ENCODE data around the gene GPATCH1. TPM values are rescaled to one million over a fixed set of nuclear protein-coding genes. Genes with fewer than 3 reads are reported as not detected.
A peak's percentile ranks its signal among the peaks of the same experiment; 100 is the strongest.

Gene GPATCH1
- total and polyA plus RNA-seq, 2 of the 13 experiments (the other 11 are each of a cell fraction or from before 2014, with no cell fraction given), result 6.8 to 6.9 TPM

DNA sequence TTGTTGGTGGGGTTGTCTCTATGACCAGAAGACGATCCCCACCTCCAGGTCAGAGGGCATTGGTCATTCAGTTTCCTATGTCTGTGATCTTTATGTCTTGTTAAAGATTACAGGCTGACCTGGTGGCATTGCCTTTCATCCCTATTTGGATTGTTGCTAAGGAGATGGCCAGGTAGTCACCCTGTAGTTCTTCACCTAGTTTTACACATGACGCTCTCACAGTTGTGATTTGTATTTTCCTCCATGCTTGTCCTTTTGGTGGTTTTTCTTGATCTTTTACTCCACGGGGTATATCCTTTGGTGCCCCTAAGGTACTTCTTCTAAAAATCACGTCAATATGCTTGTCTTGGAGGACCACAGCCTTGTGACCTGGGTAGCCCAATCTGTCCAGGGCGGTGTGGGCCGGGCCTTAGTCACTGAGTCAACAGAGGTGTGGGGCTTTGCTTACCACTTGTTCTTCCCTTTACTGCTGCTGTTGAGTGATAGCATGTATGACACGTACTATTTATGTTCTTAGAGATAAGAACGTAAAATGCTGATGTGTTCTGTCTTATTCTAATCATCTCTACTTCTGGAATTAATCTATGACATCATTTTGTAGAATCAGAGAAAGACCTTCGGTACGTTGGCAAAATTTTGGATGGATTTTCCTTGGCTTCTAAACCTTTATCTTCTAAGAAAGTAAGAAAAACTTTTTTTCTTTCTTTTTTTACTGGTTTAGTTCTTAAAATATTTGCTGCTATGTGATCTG is 20.1 kb downstream of the GPATCH1 start (continued):
- TF ChIP-seq, protein P1, sequence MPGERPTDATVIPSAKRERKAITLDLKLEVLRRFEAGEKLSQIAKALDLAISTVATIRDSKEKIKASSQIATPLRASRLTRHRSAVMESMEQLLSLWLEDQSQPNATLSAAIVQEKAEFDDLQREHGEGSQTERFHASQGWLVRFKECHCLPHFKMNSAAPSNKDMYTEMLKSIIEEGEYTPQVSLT (CRISPR knock-in tag; IDR thresholded peaks at IDR 0.05; ENCODE audit: borderline replicate concordance, low read depth), result no peak
- TF ChIP-seq, protein P2, sequence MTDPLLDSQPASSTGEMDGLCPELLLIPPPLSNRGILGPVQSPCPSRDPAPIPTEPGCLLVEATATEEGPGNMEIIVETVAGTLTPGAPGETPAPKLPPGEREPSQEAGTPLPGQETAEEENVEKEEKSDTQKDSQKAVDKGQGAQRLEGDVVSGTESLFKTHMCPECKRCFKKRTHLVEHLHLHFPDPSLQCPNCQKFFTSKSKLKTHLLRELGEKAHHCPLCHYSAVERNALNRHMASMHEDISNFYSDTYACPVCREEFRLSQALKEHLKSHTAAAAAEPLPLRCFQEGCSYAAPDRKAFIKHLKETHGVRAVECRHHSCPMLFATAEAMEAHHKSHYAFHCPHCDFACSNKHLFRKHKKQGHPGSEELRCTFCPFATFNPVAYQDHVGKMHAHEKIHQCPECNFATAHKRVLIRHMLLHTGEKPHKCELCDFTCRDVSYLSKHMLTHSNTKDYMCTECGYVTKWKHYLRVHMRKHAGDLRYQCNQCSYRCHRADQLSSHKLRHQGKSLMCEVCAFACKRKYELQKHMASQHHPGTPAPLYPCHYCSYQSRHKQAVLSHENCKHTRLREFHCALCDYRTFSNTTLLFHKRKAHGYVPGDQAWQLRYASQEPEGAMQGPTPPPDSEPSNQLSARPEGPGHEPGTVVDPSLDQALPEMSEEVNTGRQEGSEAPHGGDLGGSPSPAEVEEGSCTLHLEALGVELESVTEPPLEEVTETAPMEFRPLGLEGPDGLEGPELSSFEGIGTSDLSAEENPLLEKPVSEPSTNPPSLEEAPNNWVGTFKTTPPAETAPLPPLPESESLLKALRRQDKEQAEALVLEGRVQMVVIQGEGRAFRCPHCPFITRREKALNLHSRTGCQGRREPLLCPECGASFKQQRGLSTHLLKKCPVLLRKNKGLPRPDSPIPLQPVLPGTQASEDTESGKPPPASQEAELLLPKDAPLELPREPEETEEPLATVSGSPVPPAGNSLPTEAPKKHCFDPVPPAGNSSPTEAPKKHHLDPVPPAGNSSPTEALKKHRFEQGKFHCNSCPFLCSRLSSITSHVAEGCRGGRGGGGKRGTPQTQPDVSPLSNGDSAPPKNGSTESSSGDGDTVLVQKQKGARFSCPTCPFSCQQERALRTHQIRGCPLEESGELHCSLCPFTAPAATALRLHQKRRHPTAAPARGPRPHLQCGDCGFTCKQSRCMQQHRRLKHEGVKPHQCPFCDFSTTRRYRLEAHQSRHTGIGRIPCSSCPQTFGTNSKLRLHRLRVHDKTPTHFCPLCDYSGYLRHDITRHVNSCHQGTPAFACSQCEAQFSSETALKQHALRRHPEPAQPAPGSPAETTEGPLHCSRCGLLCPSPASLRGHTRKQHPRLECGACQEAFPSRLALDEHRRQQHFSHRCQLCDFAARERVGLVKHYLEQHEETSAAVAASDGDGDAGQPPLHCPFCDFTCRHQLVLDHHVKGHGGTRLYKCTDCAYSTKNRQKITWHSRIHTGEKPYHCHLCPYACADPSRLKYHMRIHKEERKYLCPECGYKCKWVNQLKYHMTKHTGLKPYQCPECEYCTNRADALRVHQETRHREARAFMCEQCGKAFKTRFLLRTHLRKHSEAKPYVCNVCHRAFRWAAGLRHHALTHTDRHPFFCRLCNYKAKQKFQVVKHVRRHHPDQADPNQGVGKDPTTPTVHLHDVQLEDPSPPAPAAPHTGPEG (CRISPR knock-in tag; IDR thresholded peaks at IDR 0.05), result no peak
- TF ChIP-seq ZNF230 (CRISPR knock-in tag; IDR thresholded peaks at IDR 0.05), result no peak
- TF ChIP-seq, protein P3, sequence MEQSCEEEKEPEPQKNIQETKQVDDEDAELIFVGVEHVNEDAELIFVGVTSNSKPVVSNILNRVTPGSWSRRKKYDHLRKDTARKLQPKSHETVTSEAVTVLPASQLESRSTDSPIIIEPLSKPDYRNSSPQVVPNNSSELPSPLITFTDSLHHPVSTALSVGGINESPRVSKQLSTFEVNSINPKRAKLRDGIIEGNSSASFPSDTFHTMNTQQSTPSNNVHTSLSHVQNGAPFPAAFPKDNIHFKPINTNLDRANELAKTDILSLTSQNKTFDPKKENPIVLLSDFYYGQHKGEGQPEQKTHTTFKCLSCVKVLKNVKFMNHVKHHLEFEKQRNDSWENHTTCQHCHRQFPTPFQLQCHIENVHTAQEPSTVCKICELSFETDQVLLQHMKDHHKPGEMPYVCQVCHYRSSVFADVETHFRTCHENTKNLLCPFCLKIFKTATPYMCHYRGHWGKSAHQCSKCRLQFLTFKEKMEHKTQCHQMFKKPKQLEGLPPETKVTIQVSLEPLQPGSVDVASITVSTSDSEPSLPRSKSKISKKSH (CRISPR knock-in tag; IDR thresholded peaks at IDR 0.05; ENCODE audit: borderline replicate concordance), result no peak
- TF ChIP-seq ZNF124 (CRISPR knock-in tag; IDR thresholded peaks at IDR 0.05), result no peak
- TF ChIP-seq, protein P4, sequence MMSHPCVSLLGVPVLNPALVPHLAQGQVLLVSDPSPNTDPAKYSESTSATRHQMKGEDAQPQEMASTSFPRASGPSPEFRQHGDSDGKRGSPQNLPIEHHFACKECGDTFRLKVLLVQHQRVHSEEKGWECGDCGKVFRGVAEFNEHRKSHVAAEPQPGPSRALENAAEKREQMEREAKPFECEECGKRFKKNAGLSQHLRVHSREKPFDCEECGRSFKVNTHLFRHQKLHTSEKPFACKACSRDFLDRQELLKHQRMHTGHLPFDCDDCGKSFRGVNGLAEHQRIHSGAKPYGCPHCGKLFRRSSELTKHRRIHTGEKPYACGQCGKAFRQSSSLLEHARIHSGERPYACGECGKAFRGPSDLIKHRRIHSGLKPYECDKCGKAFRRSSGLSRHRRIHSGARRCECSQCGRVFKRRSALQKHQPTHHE (CRISPR knock-in tag; IDR thresholded peaks at IDR 0.05; ENCODE audit: borderline replicate concordance), result no peak
- no peak for TF ChIP-seq SSRP1 (CRISPR knock-in tag; IDR thresholded peaks at IDR 0.05)
- TF ChIP-seq ZNF501 (CRISPR knock-in tag; IDR thresholded peaks at IDR 0.05), result no peak
- no peak for TF ChIP-seq ZNF34 (CRISPR knock-in tag; IDR thresholded peaks at IDR 0.05; ENCODE audit: borderline replicate concordance)
- TF ChIP-seq TARDBP (CRISPR knock-in tag; IDR thresholded peaks at IDR 0.05), result peak; percentile 36; the same call in 1 of the 2 replicates
- TF ChIP-seq, protein P5, sequence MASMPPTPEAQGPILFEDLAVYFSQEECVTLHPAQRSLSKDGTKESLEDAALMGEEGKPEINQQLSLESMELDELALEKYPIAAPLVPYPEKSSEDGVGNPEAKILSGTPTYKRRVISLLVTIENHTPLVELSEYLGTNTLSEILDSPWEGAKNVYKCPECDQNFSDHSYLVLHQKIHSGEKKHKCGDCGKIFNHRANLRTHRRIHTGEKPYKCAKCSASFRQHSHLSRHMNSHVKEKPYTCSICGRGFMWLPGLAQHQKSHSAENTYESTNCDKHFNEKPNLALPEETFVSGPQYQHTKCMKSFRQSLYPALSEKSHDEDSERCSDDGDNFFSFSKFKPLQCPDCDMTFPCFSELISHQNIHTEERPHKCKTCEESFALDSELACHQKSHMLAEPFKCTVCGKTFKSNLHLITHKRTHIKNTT (CRISPR knock-in tag; IDR thresholded peaks at IDR 0.05), result no peak
- TF ChIP-seq, protein P6, sequence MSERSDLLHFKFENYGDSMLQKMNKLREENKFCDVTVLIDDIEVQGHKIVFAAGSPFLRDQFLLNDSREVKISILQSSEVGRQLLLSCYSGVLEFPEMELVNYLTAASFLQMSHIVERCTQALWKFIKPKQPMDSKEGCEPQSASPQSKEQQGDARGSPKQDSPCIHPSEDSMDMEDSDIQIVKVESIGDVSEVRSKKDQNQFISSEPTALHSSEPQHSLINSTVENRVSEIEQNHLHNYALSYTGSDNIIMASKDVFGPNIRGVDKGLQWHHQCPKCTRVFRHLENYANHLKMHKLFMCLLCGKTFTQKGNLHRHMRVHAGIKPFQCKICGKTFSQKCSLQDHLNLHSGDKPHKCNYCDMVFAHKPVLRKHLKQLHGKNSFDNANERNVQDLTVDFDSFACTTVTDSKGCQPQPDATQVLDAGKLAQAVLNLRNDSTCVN (CRISPR knock-in tag; IDR thresholded peaks at IDR 0.05; ENCODE audit: borderline replicate concordance), result no peak
- 0 out of 2 replicates have a peak, but pooled peaks have one; percentile 44 for TF ChIP-seq ZNF337 (CRISPR knock-in tag; IDR thresholded peaks at IDR 0.05; ENCODE audit: borderline replicate concordance, low read depth)
- TF ChIP-seq ZNF850 (CRISPR knock-in tag; conservative IDR thresholded peaks at IDR 0.05), result no peak
- peak; percentile 98 for TF ChIP-seq GFI1 (CRISPR knock-in tag; IDR thresholded peaks at IDR 0.05; ENCODE audit: borderline replicate concordance)
- TF ChIP-seq SNAPC2 (CRISPR knock-in tag; IDR thresholded peaks at IDR 0.05), result peak; percentile 42; the same call in 1 of the 2 replicates
- no peak for TF ChIP-seq SCMH1 (CRISPR knock-in tag; IDR thresholded peaks at IDR 0.05; ENCODE audit: borderline replicate concordance)
